Chondrocyte (in vitro differentiated cells): Measurements from ENCODE around the gene CST9. TPM values are rescaled to one million over a fixed set of nuclear protein-coding genes. Genes with fewer than 3 reads are reported as not detected.

Experiments used
- DNase-seq: peaks from one replicate; pipeline ENCODE4 v3.0.0; 2021; ENCODE audit warnings: mixed read lengths, low spot score
- H3K27ac Mint-ChIP-seq: one replicate; pipeline ENCODE4 v1.8.0; 2021; ENCODE audit warnings: mild to moderate bottlenecking, moderate library complexity, mixed read lengths; ENCODE audit not compliant: unreplicated experiment
- H3K27me3 Mint-ChIP-seq: 2 replicates; pipeline ENCODE4 v1.8.0; 2021; ENCODE audit warnings: low read depth, mixed read lengths
- H3K36me3 Mint-ChIP-seq: 2 replicates; pipeline ENCODE4 v1.8.0; 2021; ENCODE audit warnings: low read depth, mixed read lengths
- H3K4me1 Mint-ChIP-seq: 2 replicates; pipeline ENCODE4 v1.8.0; 2021; ENCODE audit warnings: low read depth, mild to moderate bottlenecking, mixed read lengths
- H3K4me3 Mint-ChIP-seq: one replicate; pipeline ENCODE4 v1.8.0; 2021; ENCODE audit warnings: mild to moderate bottlenecking, moderate library complexity, mixed read lengths; ENCODE audit not compliant: unreplicated experiment
- H3K9me3 Mint-ChIP-seq: 2 replicates; pipeline ENCODE4 v1.8.0; 2021; ENCODE audit warnings: low read depth, mixed read lengths
- total RNA-seq: library from RNA; stranded (reverse); gene quantifications from 3 replicates; pipeline ENCODE4 v1.2.1, GENCODE V29; 2021
- TF ChIP-seq, protein P1 (sequence below): fragments of 200-600 bp; sonication (generic); IDR thresholded peaks from 2 replicates; pipeline ENCODE4 v1.5.0; 2021; ENCODE audit warnings: antibody characterized with exemption, mild to moderate bottlenecking, moderate library complexity

The CST9 gene
- total RNA-seq, 1 donor from 2014 or later = not detected

DNA sequence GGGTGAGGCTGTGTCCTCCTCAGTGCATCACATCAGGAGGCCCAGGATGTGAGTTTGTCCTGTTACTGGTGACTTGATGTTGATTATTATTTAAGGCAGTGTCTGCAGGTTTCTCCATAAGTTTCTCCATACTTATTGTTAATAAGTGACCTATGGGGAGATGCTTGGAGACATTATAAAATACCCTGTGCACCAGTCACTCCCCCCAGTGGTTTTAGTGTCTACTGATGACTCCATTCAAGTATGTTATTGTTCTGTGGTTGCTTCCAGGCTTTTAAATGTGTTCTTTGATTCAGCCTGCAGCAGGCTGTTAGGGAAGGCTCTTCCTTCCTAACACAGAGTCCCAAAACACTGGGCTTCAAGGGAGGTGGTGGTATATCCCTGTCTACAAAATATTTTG lies 46.7 kb upstream of the CST9 start:
- H3K27ac Mint-ChIP-seq = no peak overlapping the region
- H3K4me1 Mint-ChIP-seq = peaks cover 11% of the 10 kb centered on the region
- no peaks in the 10 kb centered on the region for H3K27me3 Mint-ChIP-seq
- no peak for DNase-seq
- no peaks in the 10 kb centered on the region for H3K9me3 Mint-ChIP-seq
- no peak overlapping the region for H3K4me3 Mint-ChIP-seq
- H3K36me3 Mint-ChIP-seq = no peaks in the 10 kb centered on the region
- TF ChIP-seq, protein P1, sequence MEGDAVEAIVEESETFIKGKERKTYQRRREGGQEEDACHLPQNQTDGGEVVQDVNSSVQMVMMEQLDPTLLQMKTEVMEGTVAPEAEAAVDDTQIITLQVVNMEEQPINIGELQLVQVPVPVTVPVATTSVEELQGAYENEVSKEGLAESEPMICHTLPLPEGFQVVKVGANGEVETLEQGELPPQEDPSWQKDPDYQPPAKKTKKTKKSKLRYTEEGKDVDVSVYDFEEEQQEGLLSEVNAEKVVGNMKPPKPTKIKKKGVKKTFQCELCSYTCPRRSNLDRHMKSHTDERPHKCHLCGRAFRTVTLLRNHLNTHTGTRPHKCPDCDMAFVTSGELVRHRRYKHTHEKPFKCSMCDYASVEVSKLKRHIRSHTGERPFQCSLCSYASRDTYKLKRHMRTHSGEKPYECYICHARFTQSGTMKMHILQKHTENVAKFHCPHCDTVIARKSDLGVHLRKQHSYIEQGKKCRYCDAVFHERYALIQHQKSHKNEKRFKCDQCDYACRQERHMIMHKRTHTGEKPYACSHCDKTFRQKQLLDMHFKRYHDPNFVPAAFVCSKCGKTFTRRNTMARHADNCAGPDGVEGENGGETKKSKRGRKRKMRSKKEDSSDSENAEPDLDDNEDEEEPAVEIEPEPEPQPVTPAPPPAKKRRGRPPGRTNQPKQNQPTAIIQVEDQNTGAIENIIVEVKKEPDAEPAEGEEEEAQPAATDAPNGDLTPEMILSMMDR = no peak

- Mint-ChIP-seq H3K27ac (no peak overlapping the region), H3K9me3 (no peaks in the 10 kb centered on the region), H3K4me1 (peaks cover 13% of the 10 kb centered on the region), H3K36me3 (no peaks in the 10 kb centered on the region), H3K4me3 (no peak overlapping the region), H3K27me3 (no peaks in the 10 kb centered on the region)
- no peak for DNase-seq
- TF ChIP-seq, protein P1 = no peak
Measured at GRCh38 chr20:23651117-23651516, 45.4 kb upstream of the CST9 start.

DNA sequence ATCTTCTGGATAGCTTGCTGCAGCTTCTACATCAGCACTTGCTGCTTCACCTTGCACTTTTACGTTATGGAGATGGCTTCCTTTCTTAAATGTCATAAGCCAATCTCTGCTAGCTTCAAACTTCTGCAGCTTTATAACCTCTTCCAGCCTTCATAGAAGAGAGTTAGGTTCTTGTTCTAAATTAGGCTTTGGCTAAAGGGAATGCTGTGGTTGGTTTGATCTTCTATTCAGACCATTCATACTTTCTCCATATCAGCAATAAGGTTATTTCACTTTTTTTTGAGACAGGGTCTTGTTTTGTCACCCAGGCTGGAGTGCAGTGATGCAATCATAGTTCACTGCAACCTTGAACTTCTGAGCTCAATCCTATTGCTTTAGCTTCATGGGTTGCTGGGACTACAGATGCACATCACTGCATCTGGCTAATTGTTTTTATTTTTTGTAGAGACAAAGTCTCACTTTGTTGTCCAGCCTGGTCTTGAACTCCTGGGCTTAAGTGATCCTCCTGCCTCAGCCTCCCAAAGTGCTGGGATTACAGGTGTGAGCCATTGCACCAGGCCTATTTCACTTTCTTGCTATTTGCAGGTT lies 44.2 kb upstream of the CST9 start:
- Mint-ChIP-seq H3K27ac (no peak overlapping the region), H3K9me3 (no peaks in the 10 kb centered on the region)

GRCh38 chr20:23649242-23649641 lies 43.5 kb upstream of the CST9 start:
- Mint-ChIP-seq H3K4me1 (peaks cover 16% of the 10 kb centered on the region), H3K9me3 (no peaks in the 10 kb centered on the region), H3K4me3 (no peak overlapping the region), H3K27me3 (no peaks in the 10 kb centered on the region), H3K36me3 (no peaks in the 10 kb centered on the region), H3K27ac (no peak overlapping the region)
- TF ChIP-seq, protein P1 = no peak
- no peak for DNase-seq

More for the DNA sequence above, 44.2 kb upstream of the CST9 start:
- Mint-ChIP-seq H3K27me3 (no peaks in the 10 kb centered on the region), H3K36me3 (no peaks in the 10 kb centered on the region), H3K4me1 (peaks cover 16% of the 10 kb centered on the region), H3K4me3 (no peak overlapping the region)
- TF ChIP-seq, protein P1 = no peak
- no peak for DNase-seq

DNA sequence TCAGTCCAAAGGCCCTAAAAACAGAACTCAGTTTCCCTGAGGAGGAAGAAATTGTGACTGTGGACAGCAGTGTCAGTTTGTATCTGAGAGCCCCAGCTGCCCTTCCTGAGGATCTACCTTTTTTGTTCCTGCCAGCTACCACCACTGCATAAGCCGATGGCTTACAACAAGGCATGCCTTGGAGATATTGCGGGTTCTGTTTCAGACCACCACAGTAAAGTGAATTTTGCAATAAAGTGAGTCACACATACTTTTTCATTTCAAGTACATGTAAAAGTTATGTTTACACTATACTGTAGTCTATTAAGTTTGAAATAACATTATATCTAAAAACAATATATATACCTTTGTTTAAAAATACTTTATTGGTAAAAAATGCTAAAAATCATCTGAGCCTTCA lies 41.6 kb upstream of the CST9 start:
- Mint-ChIP-seq H3K4me3 (no peak overlapping the region), H3K36me3 (no peaks in the 10 kb centered on the region), H3K27me3 (no peaks in the 10 kb centered on the region), H3K9me3 (no peaks in the 10 kb centered on the region), H3K4me1 (peaks cover 10% of the 10 kb centered on the region), H3K27ac (no peak overlapping the region)
- no peak for DNase-seq
- TF ChIP-seq, protein P1 = no peak
